Measurements from ENCODE around the gene LZTS2.

- TF ChIP-seq POLR2AphosphoS5 (IDR thresholded peaks at IDR 0.05; ENCODE audit: borderline replicate concordance, low read depth, low read length) (no peak), EZH2 (IDR thresholded peaks at IDR 0.05) (no peak), FOXP2 (optimal IDR thresholded peaks at IDR 0.05; ENCODE audit: control extremely low read depth, extremely low read length, insufficient read depth) (no peak)
Measured at GRCh38 chr10:100980711-100981110, 18.9 kb upstream of the LZTS2 start.
